ENCODE results near the gene AQP2.

Gene AQP2

GRCh38 chr12:49990273-49990672 lies 39.7 kb downstream of the AQP2 start:
- H3K4me3 ChIP-seq (ENCODE audit: control insufficient read depth, low read depth, low read length): no peak overlapping the region
- peak; percentile 37 for DNase-seq (ENCODE audit: low read depth)
- no peak for TF ChIP-seq CTCF (IDR thresholded peaks at IDR 0.05; ENCODE audit: control insufficient read depth, insufficient read depth, low read depth, low read length, missing control alignments)

- DNase-seq (ENCODE audit: low read depth): no peak
- no peak overlapping the region for H3K4me3 ChIP-seq (ENCODE audit: control insufficient read depth, low read depth, low read length)
- no peak for TF ChIP-seq CTCF (IDR thresholded peaks at IDR 0.05; ENCODE audit: control insufficient read depth, insufficient read depth, low read depth, low read length, missing control alignments)
These were observed 47.9 kb downstream of the AQP2 start for GRCh38 chr12:49998453-49998852.

GRCh38 chr12:50003595-50003994 lies 53.1 kb downstream of the AQP2 start:
- TF ChIP-seq CTCF (IDR thresholded peaks at IDR 0.05; ENCODE audit: control insufficient read depth, insufficient read depth, low read depth, low read length, missing control alignments): no peak
- no peak for DNase-seq (ENCODE audit: low read depth)
- no peak overlapping the region for H3K4me3 ChIP-seq (ENCODE audit: control insufficient read depth, low read depth, low read length)

GRCh38 chr12:50004696-50005095 lies 54.2 kb downstream of the AQP2 start:
- DNase-seq (ENCODE audit: low read depth): no peak
- no peak overlapping the region for H3K4me3 ChIP-seq (ENCODE audit: control insufficient read depth, low read depth, low read length)
- TF ChIP-seq CTCF (IDR thresholded peaks at IDR 0.05; ENCODE audit: control insufficient read depth, insufficient read depth, low read depth, low read length, missing control alignments): no peak

- DNase-seq (ENCODE audit: low read depth): no peak
- no peak overlapping the region for H3K4me3 ChIP-seq (ENCODE audit: control insufficient read depth, low read depth, low read length)
- TF ChIP-seq CTCF (IDR thresholded peaks at IDR 0.05; ENCODE audit: control insufficient read depth, insufficient read depth, low read depth, low read length, missing control alignments): no peak
These were observed 54.6 kb downstream of the AQP2 start for GRCh38 chr12:50005175-50005574.

- H3K4me3 ChIP-seq (ENCODE audit: control insufficient read depth, low read depth, low read length): no peak overlapping the region
- no peak for DNase-seq (ENCODE audit: low read depth)
- TF ChIP-seq CTCF (IDR thresholded peaks at IDR 0.05; ENCODE audit: control insufficient read depth, insufficient read depth, low read depth, low read length, missing control alignments): no peak
These were observed 55.7 kb downstream of the AQP2 start for GRCh38 chr12:50006280-50006679.
